HCT116 (cell line): ENCODE measurements around the gene CEP70. TPM values are rescaled to one million over a fixed set of nuclear protein-coding genes. Genes with fewer than 3 reads are reported as not detected.

ENCODE experiments used
- ATAC-seq: fragments of 200-7000 bp; cut with Tn5 transposase; 2 replicates; pipeline ENCODE4 v1.9.1; 2020; ENCODE audit warnings: mild to moderate bottlenecking, moderate library complexity
- BruUV-seq: library from RNA; stranded (reverse); fragments of 400-500 nt; replicated peaks from 2 replicates; lab custom pipeline; 2021; lab: Mats Ljungman, UMichigan
- CTCF ChIA-PET: fragments of 300-600 bp; sonication (Branson Sonifier 250); formaldehyde crosslinking; loops from one replicate; lab custom pipeline; 2021; ENCODE audit warnings: antibody characterized with exemption; lab: Charles Lee
- POLR2A ChIA-PET: fragments of 300-600, 350-600 bp; sonication (Branson Sonifier 250); formaldehyde crosslinking; loops from one replicate; lab custom pipeline; 2021; ENCODE audit warnings: antibody characterized with exemption; lab: Charles Lee
- RAD21 ChIA-PET, 2 experiments: fragments of 300-600 bp; sonication (Branson Sonifier 250); formaldehyde crosslinking; loops; one replicate each; lab custom pipeline; 2023; ENCODE audit warnings: low total read pairs in 2 of 2; ENCODE audit not compliant: uncharacterized antibody in 2 of 2, unreplicated experiment in 2 of 2, low non-redundant PET in 1 of 2; lab: Charles Lee
- DNase-seq: peaks from one replicate; pipeline ENCODE4 v3.0.0-alpha.2; 2010; ENCODE audit warnings: low read depth, low spot score
- H2AFZ ChIP-seq: fragments of 200-600 bp; shearing (Covaris generic), sonication (generic); 2 replicates; pipeline ENCODE4 v1.6.1; 2017; ENCODE audit warnings: low read depth, mixed run types, mixed read lengths, antibody characterized with exemption, low read length; ENCODE audit not compliant: poor library complexity, severe bottlenecking
- H3K27ac ChIP-seq: 2 replicates; pipeline ENCODE4 v1.5.1; 2012; ENCODE audit warnings: low read depth, low read length
- H3K27me3 ChIP-seq: fragments of 200-600 bp; sonication (generic); 2 replicates; pipeline ENCODE4 v1.6.1; 2016; ENCODE audit warnings: mixed run types, low read length, mixed read lengths; ENCODE audit not compliant: insufficient read depth
- H3K36me3 ChIP-seq, 2 experiments: fragments of 200-500 bp in 1 of 2; fragments of 200-600 bp in 1 of 2; sonication (Bioruptor generic) in 1 of 2; sonication (generic) in 1 of 2; 2 replicates each; pipeline versions ENCODE4 v1.5.1 to v1.6.1; 2014 to 2016; ENCODE audit warnings: low read length in 2 of 2, inconsistent platforms in 1 of 2, mixed read lengths in 1 of 2, mixed run types in 1 of 2; ENCODE audit not compliant: insufficient read depth in 2 of 2, control insufficient read depth in 1 of 2
- H3K4me1 ChIP-seq, 2 experiments: fragments of 200-600 bp in 1 of 2; sonication (generic) in 1 of 2; 2 replicates each; pipeline versions ENCODE4 v1.5.1 to v1.6.1; 2012 to 2017; ENCODE audit warnings: low read length in 2 of 2, inconsistent platforms in 1 of 2, mild to moderate bottlenecking in 1 of 2, mixed read lengths in 1 of 2, mixed run types in 1 of 2, moderate library complexity in 1 of 2; ENCODE audit not compliant: insufficient read depth in 2 of 2, control insufficient read depth in 1 of 2
- H3K4me2 ChIP-seq: fragments of 200-600 bp; sonication (generic); 2 replicates; pipeline ENCODE4 v1.6.1; 2017; ENCODE audit warnings: mixed run types, low read length, mixed read lengths
- H3K4me3 ChIP-seq, 2 experiments: fragments of 200-600 bp in 1 of 2; sonication (generic) in 1 of 2; replicated peaks in 1 of 2; 2 replicates each; pipeline ENCODE4 v1.5.1; 2011 to 2016; ENCODE audit warnings: low read length in 2 of 2, control low read depth in 1 of 2, low read depth in 1 of 2, mild to moderate bottlenecking in 1 of 2, mixed read lengths in 1 of 2, mixed run types in 1 of 2
- H3K79me2 ChIP-seq: fragments of 200-600 bp; sonication (generic); 2 replicates; pipeline ENCODE4 v1.6.1; 2017; ENCODE audit warnings: mild to moderate bottlenecking, mixed run types, low read length, moderate library complexity, mixed read lengths; ENCODE audit not compliant: insufficient read depth
- H3K9ac ChIP-seq: fragments of 200-600 bp; sonication (generic); 2 replicates; pipeline ENCODE4 v1.6.1; 2016; ENCODE audit warnings: low read length, mixed read lengths
- H3K9me2 ChIP-seq: fragments of 200-600 bp; sonication (generic), shearing (Covaris generic); 2 replicates; pipeline ENCODE4 v1.6.1; 2017; ENCODE audit warnings: mixed run types, mild to moderate bottlenecking, moderate library complexity; ENCODE audit not compliant: insufficient read depth
- H3K9me3 ChIP-seq, 2 experiments: fragments of 200-500 bp in 1 of 2; fragments of 200-600 bp in 1 of 2; sonication (Bioruptor generic) in 1 of 2; sonication (generic) in 1 of 2; 2 replicates each; pipeline ENCODE4 v1.6.1; 2014 to 2017; ENCODE audit warnings: low read length in 2 of 2, mixed read lengths in 2 of 2, inconsistent platforms in 1 of 2, low read depth in 1 of 2, mild to moderate bottlenecking in 1 of 2, mixed run types in 1 of 2, moderate library complexity in 1 of 2; ENCODE audit not compliant: control insufficient read depth in 1 of 2, insufficient read depth in 1 of 2
- H4K20me1 ChIP-seq: fragments of 200-600 bp; sonication (generic), shearing (Covaris generic); 2 replicates; pipeline ENCODE4 v1.6.1; 2017; ENCODE audit warnings: mixed run types, mild to moderate bottlenecking, moderate library complexity; ENCODE audit not compliant: insufficient read depth
- TCF7L2 ChIP-seq: IDR thresholded peaks from 2 replicates; pipeline ENCODE4 v1.7.0; 2011; ENCODE audit warnings: borderline replicate concordance, inconsistent platforms; ENCODE audit not compliant: insufficient read depth, insufficient read length; ENCODE audit errors: extremely low read depth
- intact Hi-C: fragments of 100-400 bp; cut with micrococcal nuclease; formaldehyde crosslinking; loops from 2 replicates; pipeline ENCODE4 v1.10.0; 2022
- total RNA-seq: library from RNA; stranded (reverse); gene quantifications from one replicate; pipeline ENCODE4 v1.2.1, GENCODE V29; 2021; ENCODE audit not compliant: unreplicated experiment
- TF ChIP-seq, protein P1 (sequence below): IDR thresholded peaks from 2 replicates; pipeline ENCODE4 v1.6.1; 2012; ENCODE audit warnings: low read depth
- TF ChIP-seq, protein P2 (sequence below): IDR thresholded peaks from 2 replicates; pipeline ENCODE4 v1.6.1; 2012

Gene CEP70
- total RNA-seq, 1 experiment from 2014 or later: 38.7 TPM

DNA sequence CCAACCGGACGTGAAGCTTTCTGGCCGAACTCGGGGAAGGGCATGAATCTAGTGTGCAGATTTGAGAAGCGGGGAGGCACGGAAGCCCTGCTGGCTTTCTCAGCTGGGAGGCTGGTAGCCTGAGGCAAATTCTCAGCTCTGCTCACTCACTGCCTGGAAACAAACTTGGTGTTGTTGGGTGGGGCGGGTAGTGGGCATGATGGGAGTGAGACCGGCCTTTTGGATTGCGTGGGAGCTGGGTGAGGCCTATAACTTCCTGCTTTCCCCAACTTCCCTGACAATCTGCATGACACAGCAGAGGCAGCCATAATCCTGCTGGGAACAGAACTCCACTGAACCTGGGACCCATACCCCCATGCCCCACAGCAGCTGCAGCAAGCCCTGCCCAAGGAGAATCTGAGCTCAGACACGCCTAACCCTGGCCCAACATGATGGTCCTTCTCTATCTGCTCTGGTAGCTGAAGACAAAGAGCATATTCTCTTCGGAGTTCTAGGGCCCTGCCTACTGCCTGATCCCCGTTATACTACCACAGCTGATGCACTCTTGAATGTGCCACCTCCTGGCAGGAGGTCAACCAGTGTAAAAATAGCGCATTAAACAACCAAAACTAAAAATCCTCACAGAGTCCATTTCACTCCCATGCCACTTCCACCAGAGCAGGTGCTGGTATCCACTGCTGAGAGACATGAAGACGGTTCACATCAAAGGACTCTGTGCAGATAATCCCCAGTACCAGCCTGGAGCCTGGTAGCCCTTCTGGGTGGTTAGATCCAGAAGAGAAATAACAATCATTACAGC is 44.7 kb downstream of the CEP70 start:
- DNase-seq (no peak), ATAC-seq (no peak)
- peaks cover 3 to 17% of the 10 kb centered on the region in 2 experiments; a peak in 1 of 4 replicates for H3K9me3 ChIP-seq
- POLR2A ChIA-PET: no interaction called here
- intact Hi-C loops: no loop called here
- H3K4me2 ChIP-seq: no peak overlapping the region
- no peak overlapping the region for H3K27ac ChIP-seq
- RAD21 ChIA-PET: no interaction called here
- 0 out of 2 replicates have a peak, but pooled peaks cover 3% of the 10 kb centered on the region for H3K79me2 ChIP-seq
- H3K4me3 ChIP-seq: no peak overlapping the region
- H2AFZ ChIP-seq: no peak overlapping the region
- H3K4me1 ChIP-seq: no peaks in the 10 kb centered on the region
- no peak overlapping the region for H3K9ac ChIP-seq
- H4K20me1 ChIP-seq: no peaks in the 10 kb centered on the region
- H3K9me2 ChIP-seq: no peaks in the 10 kb centered on the region
- H3K36me3 ChIP-seq: peaks cover 0 to 22% of the 10 kb centered on the region in 2 experiments; a peak in 2 of 4 replicates
- no TSS peak for BruUV-seq
- no peak for TF ChIP-seq TCF7L2
- TF ChIP-seq, protein P1, sequence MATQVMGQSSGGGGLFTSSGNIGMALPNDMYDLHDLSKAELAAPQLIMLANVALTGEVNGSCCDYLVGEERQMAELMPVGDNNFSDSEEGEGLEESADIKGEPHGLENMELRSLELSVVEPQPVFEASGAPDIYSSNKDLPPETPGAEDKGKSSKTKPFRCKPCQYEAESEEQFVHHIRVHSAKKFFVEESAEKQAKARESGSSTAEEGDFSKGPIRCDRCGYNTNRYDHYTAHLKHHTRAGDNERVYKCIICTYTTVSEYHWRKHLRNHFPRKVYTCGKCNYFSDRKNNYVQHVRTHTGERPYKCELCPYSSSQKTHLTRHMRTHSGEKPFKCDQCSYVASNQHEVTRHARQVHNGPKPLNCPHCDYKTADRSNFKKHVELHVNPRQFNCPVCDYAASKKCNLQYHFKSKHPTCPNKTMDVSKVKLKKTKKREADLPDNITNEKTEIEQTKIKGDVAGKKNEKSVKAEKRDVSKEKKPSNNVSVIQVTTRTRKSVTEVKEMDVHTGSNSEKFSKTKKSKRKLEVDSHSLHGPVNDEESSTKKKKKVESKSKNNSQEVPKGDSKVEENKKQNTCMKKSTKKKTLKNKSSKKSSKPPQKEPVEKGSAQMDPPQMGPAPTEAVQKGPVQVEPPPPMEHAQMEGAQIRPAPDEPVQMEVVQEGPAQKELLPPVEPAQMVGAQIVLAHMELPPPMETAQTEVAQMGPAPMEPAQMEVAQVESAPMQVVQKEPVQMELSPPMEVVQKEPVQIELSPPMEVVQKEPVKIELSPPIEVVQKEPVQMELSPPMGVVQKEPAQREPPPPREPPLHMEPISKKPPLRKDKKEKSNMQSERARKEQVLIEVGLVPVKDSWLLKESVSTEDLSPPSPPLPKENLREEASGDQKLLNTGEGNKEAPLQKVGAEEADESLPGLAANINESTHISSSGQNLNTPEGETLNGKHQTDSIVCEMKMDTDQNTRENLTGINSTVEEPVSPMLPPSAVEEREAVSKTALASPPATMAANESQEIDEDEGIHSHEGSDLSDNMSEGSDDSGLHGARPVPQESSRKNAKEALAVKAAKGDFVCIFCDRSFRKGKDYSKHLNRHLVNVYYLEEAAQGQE: no peak
- TF ChIP-seq, protein P2, sequence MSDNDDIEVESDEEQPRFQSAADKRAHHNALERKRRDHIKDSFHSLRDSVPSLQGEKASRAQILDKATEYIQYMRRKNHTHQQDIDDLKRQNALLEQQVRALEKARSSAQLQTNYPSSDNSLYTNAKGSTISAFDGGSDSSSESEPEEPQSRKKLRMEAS: no peak
- TF ChIP-seq, all 23 proteins: peak for 0
- CTCF ChIA-PET: no interaction called here
- no peaks in the 10 kb centered on the region for H3K27me3 ChIP-seq
